ENCODE results near the gene PDF.

The PDF gene

GRCh38 chr16:69325784-69326171 is 4.6 kb downstream of the PDF start:
- no peak for TF ChIP-seq CTCF (IDR thresholded peaks at IDR 0.05; ENCODE audit: extremely low read depth, missing control alignments)
- no peak for DNase-seq (ENCODE audit: low spot score)

- no peak for TF ChIP-seq CTCF (IDR thresholded peaks at IDR 0.05; ENCODE audit: extremely low read depth, missing control alignments)
- DNase-seq (ENCODE audit: low spot score), result no peak
Measured at GRCh38 chr16:69324585-69325253, 5.7 kb downstream of the PDF start.

- TF ChIP-seq CTCF (IDR thresholded peaks at IDR 0.05; ENCODE audit: extremely low read depth, missing control alignments), result no peak
- DNase-seq (ENCODE audit: low spot score), result no peak
Measured at GRCh38 chr16:69324013-69324531, 6.3 kb downstream of the PDF start.

- no peak for TF ChIP-seq CTCF (IDR thresholded peaks at IDR 0.05; ENCODE audit: extremely low read depth, missing control alignments)
- no peak for DNase-seq (ENCODE audit: low spot score)
Measured at GRCh38 chr16:69323415-69323814, 7.0 kb downstream of the PDF start.

- TF ChIP-seq CTCF (IDR thresholded peaks at IDR 0.05; ENCODE audit: extremely low read depth, missing control alignments), result no peak
- no peak for DNase-seq (ENCODE audit: low spot score)
Measured at GRCh38 chr16:69322343-69322742, 8.0 kb downstream of the PDF start.

- TF ChIP-seq CTCF (IDR thresholded peaks at IDR 0.05; ENCODE audit: extremely low read depth, missing control alignments), result no peak
- DNase-seq (ENCODE audit: low spot score), result no peak
Measured at GRCh38 chr16:69321080-69321479, 9.3 kb downstream of the PDF start.

GRCh38 chr16:69320740-69321073 is 9.7 kb downstream of the PDF start:
- DNase-seq (ENCODE audit: low spot score), result no peak
- TF ChIP-seq CTCF (IDR thresholded peaks at IDR 0.05; ENCODE audit: extremely low read depth, missing control alignments), result no peak
